NCI-H2227 (cell line): ENCODE results near the gene MBLAC1.

Experiments used
- DNase-seq: peaks from one replicate; lab custom pipeline; 2025; ENCODE audit not compliant: unreplicated experiment; lab: John Stamatoyannopoulos, UW

The MBLAC1 gene, protein sequence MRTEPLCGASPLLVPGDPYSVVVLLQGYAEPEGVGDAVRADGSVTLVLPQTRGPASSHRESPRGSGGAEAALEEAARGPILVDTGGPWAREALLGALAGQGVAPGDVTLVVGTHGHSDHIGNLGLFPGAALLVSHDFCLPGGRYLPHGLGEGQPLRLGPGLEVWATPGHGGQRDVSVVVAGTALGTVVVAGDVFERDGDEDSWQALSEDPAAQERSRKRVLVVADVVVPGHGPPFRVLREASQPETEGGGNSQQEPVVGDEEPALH

DNA sequence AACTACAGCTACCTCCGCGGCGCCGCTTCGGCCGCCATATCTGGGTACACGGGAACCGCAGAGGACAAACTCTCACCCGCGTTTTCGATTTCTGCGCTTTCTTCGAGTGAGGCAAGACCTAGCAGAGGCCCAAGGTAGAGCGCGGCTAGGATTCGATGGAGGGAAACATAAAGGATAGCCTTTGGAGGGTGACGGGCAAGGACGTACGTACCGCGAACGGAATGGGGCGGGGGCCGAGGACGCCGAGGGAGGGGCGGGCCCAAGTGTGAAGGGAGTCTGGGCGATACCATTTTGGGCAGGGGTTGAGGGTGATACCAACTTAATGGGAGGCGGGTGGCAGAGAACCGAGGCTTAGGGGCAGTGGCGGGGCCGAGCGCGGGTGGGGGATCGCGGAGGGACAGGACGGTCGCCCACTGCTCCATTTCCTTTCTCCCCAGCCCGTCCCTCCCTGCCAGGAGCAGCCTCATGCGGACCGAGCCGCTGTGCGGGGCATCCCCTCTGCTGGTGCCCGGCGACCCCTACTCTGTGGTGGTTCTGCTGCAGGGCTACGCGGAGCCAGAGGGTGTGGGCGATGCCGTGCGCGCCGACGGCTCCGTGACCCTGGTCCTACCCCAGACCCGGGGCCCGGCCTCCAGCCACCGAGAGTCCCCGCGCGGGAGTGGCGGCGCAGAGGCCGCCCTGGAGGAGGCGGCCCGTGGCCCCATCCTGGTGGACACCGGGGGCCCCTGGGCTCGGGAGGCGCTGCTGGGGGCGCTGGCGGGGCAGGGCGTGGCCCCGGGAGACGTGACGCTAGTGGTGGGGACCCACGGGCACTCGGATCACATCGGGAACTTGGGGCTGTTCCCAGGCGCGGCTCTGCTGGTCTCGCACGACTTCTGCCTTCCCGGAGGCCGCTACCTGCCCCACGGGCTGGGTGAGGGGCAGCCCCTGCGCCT lies at the start of gene MBLAC1:
TSS of gene MBLAC1 (plus strand) at position 37 of the 935 bp plus-strand sequence. CDS start at position 466, 429 bp downstream.
- DNase-seq, result peak; percentile 96

DNA sequence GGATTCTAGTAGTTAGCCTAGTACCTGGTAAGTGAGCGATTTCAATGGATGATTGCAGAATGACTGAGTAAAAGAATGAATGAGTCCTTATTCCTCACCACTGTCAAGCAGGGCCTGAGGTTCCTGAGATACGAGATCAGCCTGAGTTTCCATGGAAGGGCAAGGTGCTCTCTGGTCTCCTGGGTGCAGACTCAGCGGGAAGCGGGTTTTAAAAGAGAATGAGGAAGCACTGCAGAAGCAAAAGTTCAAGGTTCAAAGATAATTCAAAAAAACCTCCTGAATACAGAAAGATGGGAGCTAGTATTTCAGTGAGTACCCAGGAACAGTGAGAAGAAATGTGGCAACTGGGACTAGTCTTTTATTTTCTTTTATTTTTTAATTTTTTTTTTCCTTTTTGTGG lies 49.6 kb upstream of the MBLAC1 start:
- DNase-seq, result no peak

- DNase-seq, result no peak
Measured at GRCh38 chr7:100079024-100079560, 47.7 kb upstream of the MBLAC1 start.

- peak; percentile 64 for DNase-seq
Measured at GRCh38 chr7:100080907-100081534, 45.7 kb upstream of the MBLAC1 start.

- DNase-seq, result peak; percentile 100
Measured at GRCh38 chr7:100081535-100082102, 45.1 kb upstream of the MBLAC1 start, which contains the start of gene ZNF3. Gene ZNF3, minus strand, starts transcription at chr7:100081723. Its CDS starts 4,366 bp downstream, at chr7:100077357.

- DNase-seq, result no peak
Measured at GRCh38 chr7:100082978-100083377, 43.8 kb upstream of the MBLAC1 start.

DNA sequence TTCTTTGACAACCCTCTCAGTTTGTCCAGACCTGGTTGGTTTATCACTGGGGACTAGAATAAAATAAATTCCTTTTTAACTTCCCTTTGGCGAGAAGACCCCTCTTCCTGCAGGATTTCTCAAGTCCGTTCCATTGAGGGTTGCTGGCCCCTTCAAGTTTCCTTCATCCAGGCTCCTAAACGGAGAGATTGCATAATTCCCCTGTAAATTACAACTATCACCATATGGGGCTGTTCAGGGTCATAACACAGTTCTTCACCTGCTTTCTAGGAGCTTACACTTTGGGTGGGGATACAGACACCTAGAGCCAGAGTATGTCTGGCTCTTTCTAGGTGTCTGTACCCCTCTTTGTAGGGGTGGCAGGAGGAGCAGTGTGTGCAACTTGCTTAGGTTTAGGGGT lies 41.3 kb upstream of the MBLAC1 start:
- no peak for DNase-seq

- no peak for DNase-seq
Measured at GRCh38 chr7:100087055-100087750, 39.6 kb upstream of the MBLAC1 start.

DNA sequence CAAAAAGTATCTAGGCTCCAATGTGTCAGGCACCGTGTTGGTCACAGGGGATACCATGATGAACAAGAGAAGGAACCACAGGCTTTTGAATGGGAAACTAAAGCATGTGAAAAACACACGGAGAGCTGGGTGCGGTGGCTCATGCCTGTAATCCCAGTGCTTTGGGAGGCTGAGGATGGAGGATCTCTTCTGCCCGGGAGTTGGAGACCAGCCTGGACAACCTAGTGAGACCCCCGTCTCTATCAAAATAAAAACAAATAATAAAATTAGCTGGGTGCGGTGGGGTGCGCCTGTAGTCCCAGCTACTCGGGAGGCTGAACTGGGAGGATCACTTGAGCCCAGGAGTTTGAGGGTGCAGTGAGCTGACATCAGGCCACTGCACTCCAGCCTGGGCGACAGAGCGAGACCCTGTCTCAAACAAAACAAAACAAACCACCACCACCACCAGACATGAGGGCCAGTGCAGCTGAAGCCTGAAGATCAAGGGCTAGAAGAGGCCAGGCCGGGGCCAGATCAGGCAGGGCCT lies 38.6 kb upstream of the MBLAC1 start:
- DNase-seq, result no peak

- DNase-seq, result peak; percentile 90
Measured at GRCh38 chr7:100088621-100089457, 37.9 kb upstream of the MBLAC1 start, which contains the start of gene COPS6. Gene COPS6, plus strand, starts transcription at chr7:100088969. Its CDS starts 22 bp downstream, at chr7:100088991.

DNA sequence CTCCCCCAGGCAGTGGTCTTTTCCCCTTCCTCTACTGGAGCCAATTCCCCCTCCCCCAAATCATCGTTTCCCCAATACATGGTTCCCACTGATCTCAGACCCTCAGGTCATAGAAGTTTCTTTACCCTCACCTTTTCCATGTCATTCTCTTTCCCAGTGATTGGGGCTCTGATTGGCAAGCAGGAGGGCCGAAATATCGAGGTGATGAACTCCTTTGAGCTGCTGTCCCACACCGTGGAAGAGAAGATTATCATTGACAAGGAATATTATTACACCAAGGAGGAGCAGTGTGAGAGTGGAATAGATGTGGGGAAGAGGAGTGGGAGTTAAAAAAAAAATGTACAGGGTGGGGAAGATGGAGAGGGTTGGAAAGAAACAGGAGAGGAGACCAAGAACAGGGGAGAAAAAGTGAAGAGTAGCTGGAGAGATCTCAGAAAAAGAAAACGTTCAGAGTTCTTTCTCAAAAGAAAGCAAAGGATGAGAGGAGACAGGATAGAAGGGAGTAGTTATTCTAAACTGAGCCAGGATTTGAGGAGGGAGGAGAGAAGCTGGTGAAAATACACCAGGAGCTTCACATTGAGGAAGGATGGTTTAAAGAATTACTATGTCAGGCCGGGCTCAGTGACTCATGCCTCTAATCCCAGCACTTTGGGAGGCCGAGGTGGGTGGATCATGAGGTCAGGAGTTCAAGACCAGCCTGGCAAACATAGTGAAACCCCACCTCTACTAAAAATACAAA lies 37.1 kb upstream of the MBLAC1 start:
- DNase-seq, result no peak

DNA sequence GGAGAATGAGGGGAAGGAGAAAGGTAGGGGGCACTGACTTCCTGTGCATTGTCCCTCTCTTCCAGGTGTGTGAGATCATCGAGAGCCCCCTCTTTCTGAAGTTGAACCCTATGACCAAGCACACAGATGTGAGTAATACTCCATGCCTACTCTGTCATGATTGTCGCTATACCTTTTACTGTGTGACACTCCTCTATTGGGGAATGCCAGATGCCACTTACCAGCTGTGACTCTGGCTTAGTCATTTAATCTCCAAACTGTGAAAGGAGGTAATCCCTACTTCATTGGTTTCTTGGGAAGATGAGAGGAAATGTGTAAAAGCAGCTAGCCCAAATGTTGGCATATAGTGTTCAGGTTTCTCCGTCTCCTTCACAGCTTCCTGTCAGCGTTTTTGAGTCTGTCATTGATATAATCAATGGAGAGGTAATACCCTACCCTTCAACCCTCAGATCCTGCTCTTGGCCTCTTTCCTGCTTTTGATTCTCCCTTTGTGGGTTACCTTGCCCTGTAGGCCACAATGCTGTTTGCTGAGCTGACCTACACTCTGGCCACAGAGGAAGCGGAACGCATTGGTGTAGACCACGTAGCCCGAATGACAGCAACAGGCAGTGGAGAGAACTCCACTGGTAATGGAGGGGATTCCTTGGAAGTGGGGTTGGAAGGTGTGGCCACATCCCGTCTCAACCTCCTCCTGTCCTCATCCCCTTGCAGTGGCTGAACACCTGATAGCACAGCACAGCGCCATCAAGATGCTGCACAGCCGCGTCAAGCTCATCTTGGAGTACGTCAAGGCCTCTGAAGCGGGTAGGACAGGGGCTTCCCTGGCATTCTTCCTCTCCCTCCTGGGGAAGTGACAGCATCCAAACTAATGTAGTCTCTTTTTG lies 36.0 kb upstream of the MBLAC1 start:
- no peak for DNase-seq

DNA sequence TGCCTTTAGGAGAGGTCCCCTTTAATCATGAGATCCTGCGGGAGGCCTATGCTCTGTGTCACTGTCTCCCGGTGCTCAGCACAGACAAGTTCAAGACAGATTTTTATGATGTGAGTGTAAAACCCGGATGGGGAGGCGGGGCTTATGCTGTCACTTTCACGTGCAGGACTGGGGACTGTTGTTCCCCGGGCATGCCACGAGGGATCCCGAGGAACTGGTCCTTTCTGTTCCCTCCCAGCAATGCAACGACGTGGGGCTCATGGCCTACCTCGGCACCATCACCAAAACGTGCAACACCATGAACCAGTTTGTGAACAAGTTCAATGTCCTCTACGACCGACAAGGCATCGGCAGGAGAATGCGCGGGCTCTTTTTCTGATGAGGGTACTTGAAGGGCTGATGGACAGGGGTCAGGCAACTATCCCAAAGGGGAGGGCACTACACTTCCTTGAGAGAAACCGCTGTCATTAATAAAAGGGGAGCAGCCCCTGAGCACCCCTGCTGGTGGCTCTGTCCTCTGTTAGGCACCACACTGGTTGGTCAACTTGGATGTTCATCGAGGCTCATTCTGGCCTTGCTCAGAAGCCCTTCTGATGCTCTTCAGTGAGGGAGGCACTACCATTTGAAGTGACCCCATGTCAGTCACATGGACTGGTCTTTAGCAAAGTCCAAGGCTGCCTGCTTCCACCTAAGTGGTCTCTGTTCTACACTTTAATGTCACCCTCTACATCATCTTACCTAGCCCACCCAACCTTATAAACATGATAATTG lies 35.2 kb upstream of the MBLAC1 start:
- no peak for DNase-seq

DNA sequence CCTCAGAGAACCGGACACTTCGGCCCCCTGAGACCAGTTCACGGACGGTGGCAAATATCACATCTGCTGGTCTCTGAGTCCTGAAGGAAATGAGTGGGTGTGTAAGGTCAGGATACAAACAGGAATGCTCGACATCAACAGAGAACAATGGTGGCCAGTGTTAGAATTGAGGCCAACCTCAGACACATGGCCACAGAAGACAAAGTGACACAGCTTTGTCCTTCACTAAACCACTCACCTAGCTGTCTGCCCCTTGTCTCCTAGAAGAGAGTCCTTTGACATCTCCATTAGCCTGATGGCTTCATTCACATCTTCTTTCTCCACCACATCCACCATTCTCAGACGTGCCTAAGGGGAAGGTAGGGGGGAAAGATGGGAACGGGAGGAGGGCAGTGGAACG lies 33.7 kb upstream of the MBLAC1 start:
- no peak for DNase-seq

GRCh38 chr7:100093498-100093897 lies 33.3 kb upstream of the MBLAC1 start:
- DNase-seq, result no peak

DNA sequence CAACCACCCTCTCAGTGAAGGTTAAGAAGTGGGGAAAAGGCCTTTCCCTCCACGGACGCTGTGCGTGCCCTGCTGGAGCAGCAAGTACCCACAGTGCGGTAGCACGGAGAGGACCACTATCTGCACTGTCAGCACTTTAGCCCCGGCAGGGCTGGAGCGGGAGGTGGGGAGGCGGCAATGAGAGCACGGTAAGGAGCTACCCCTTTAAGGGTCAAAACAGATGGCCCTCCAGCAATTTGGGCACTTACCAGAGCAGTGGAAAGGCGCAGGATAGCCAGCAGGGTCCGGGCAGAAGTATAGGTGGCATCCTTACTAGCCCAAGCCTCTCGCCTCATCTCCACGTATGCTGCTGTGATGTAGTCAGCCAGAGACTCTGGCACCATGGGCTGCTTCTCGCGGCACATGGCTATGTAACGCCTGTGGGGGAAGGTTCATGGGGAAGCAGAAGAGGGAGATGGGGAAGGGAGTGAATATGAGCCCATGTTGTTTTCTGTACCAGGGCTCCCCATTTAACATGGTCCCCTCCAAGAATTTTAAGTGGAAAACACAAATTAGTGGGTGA lies 32.8 kb upstream of the MBLAC1 start:
- no peak for DNase-seq
